ENCODE measurements around the gene MMP2.
A peak's percentile ranks its signal among the peaks of the same experiment; 100 is the strongest.

MMP2 gene

DNA sequence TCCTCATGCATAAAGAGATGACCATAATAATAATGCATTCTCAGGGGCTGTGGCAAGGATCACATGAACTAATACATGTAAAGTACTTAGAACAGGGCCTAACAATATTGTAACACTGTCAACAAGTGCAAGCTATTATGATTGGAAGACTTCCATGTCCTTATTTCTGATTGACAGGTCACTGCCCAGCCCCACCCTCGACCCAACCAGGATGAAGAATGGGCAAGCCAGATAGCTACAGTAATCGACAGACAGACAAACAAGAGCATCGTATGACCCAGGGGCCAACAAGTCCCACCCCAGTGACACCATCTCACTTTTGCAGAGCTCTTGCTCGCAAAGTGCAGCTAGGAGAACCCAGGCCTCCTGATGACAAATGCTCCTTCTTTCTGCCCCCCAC is 14.6 kb upstream of the MMP2 start:
- Histone ChIP-seq H3K36me3 (ENCODE audit: insufficient read depth) (no peaks in the 10 kb centered on the region), H3K4me2 (no peak overlapping the region), H2AFZ (ENCODE audit: low read depth) (no peak overlapping the region), H3K9ac (no peak overlapping the region), H3K79me2 (ENCODE audit: insufficient read depth, low read depth) (no peaks in the 10 kb centered on the region), H3K4me3 (IDR thresholded peaks at IDR 0.05; ENCODE audit: insufficient read depth, low read depth, low read length) (no peak overlapping the region), H3K27me3 (ENCODE audit: insufficient read depth, low read depth) (no peaks in the 10 kb centered on the region), H3K27ac (no peak overlapping the region), H4K20me1 (ENCODE audit: insufficient read depth) (no peaks in the 10 kb centered on the region), H3K4me1 (ENCODE audit: low read depth, poor library complexity, severe bottlenecking) (no peaks in the 10 kb centered on the region)
- TF ChIP-seq, protein P1, sequence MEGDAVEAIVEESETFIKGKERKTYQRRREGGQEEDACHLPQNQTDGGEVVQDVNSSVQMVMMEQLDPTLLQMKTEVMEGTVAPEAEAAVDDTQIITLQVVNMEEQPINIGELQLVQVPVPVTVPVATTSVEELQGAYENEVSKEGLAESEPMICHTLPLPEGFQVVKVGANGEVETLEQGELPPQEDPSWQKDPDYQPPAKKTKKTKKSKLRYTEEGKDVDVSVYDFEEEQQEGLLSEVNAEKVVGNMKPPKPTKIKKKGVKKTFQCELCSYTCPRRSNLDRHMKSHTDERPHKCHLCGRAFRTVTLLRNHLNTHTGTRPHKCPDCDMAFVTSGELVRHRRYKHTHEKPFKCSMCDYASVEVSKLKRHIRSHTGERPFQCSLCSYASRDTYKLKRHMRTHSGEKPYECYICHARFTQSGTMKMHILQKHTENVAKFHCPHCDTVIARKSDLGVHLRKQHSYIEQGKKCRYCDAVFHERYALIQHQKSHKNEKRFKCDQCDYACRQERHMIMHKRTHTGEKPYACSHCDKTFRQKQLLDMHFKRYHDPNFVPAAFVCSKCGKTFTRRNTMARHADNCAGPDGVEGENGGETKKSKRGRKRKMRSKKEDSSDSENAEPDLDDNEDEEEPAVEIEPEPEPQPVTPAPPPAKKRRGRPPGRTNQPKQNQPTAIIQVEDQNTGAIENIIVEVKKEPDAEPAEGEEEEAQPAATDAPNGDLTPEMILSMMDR (conservative IDR thresholded peaks at IDR 0.05; ENCODE audit: low read depth, low read length): no peak

DNA sequence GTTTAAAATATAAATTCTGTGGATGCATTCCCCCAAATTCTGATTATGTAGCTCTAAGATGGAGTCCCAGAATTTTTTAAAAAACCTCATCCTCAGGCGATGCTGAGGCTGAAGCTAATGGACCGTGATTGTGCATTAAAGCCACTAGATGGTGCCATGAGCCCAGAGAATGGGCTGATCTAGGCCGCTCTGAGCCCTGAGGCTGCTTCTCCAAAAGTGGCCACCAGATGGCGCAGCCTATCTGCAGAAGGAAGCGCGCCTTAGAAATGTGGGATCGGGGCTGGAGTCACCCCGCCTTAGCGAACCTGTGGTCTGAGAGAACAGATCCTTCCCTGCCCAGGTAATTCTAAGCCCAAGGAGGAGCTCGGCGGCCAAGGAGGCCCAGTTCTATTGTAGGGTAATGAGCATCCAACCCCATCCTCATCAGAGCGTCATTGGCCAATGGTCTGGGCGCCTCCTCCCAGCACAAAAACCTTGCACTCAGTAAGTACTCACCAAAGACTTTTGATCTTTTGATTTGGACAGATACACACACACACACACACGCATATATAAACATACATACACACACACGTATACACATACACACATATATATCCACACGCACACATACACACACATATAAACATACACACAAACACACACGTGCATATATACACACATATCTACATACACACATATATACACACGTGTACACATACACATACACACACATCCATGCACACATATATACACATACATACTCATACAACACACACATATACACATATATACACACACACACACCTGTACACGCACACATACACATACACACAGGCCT is 13.7 kb upstream of the MMP2 start:
- Histone ChIP-seq H2AFZ (ENCODE audit: low read depth) (peak overlapping the region; percentile 38; the same call in 1 of the 2 replicates), H3K79me2 (ENCODE audit: insufficient read depth, low read depth) (no peaks in the 10 kb centered on the region), H4K20me1 (ENCODE audit: insufficient read depth) (no peaks in the 10 kb centered on the region), H3K4me1 (ENCODE audit: low read depth, poor library complexity, severe bottlenecking) (no peaks in the 10 kb centered on the region), H3K4me2 (no peak overlapping the region), H3K27ac (no peak overlapping the region), H3K36me3 (ENCODE audit: insufficient read depth) (no peaks in the 10 kb centered on the region), H3K9ac (no peak overlapping the region), H3K27me3 (ENCODE audit: insufficient read depth, low read depth) (no peaks in the 10 kb centered on the region), H3K4me3 (IDR thresholded peaks at IDR 0.05; ENCODE audit: insufficient read depth, low read depth, low read length) (no peak overlapping the region)
- TF ChIP-seq, protein P1 (conservative IDR thresholded peaks at IDR 0.05; ENCODE audit: low read depth, low read length): peak; percentile 97

DNA sequence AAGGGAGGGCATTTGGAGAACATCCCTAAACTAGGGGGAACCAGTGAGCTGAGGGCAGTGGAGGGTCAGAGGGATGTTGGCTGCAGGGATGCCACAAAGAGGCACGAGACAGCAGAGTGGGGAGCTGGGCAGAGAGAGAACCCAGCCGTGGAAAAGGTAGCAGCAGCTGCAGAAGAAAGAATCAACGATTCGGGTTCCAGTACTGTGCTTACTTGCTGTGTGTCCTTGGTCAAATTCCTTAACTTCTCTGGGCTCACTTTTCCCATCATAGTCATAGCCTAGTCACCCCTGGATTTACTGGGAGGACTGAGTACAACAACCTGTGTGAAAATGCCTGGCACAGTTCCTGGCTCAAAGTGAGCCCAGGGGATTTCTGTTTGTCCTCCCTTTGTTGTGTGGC is 12.8 kb upstream of the MMP2 start:
- Histone ChIP-seq H3K4me2 (no peak overlapping the region), H3K9ac (no peak overlapping the region), H3K4me3 (IDR thresholded peaks at IDR 0.05; ENCODE audit: insufficient read depth, low read depth, low read length) (no peak overlapping the region), H3K27ac (no peak overlapping the region), H3K4me1 (ENCODE audit: low read depth, poor library complexity, severe bottlenecking) (no peaks in the 10 kb centered on the region), H3K79me2 (ENCODE audit: insufficient read depth, low read depth) (no peaks in the 10 kb centered on the region), H3K36me3 (ENCODE audit: insufficient read depth) (no peaks in the 10 kb centered on the region), H4K20me1 (ENCODE audit: insufficient read depth) (no peaks in the 10 kb centered on the region), H3K27me3 (ENCODE audit: insufficient read depth, low read depth) (no peaks in the 10 kb centered on the region), H2AFZ (ENCODE audit: low read depth) (no peak overlapping the region)
- TF ChIP-seq, protein P1 (conservative IDR thresholded peaks at IDR 0.05; ENCODE audit: low read depth, low read length): no peak

DNA sequence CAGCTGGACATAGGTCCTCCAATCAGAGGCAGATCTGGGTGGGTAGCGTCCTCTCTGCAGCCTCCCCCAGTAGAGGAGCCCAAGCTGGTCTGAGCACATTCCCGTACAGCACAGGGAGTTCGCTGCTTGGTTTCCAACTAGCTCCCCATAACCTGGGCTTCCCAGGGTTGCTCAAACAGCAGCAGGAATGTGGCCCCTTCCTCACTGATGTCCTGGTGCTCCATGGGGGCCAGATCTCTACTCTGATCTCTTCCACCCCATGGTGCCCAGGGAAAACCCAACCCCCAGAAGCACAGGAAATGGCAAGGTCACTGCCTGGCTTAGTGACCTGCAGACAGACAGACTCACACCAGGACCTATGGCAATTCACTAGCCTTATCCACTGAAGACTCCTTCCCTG is 11.1 kb upstream of the MMP2 start:
- no peak overlapping the region for H3K4me2 ChIP-seq
- H3K4me3 ChIP-seq (IDR thresholded peaks at IDR 0.05; ENCODE audit: insufficient read depth, low read depth, low read length): no peak overlapping the region
- H4K20me1 ChIP-seq (ENCODE audit: insufficient read depth): no peaks in the 10 kb centered on the region
- TF ChIP-seq, protein P1 (conservative IDR thresholded peaks at IDR 0.05; ENCODE audit: low read depth, low read length): no peak
- no peaks in the 10 kb centered on the region for H3K36me3 ChIP-seq (ENCODE audit: insufficient read depth)
- no peak overlapping the region for H3K27ac ChIP-seq
- H3K4me1 ChIP-seq (ENCODE audit: low read depth, poor library complexity, severe bottlenecking): no peaks in the 10 kb centered on the region
- no peaks in the 10 kb centered on the region for H3K27me3 ChIP-seq (ENCODE audit: insufficient read depth, low read depth)
- H2AFZ ChIP-seq (ENCODE audit: low read depth): no peak overlapping the region
- H3K9ac ChIP-seq: no peak overlapping the region
- H3K79me2 ChIP-seq (ENCODE audit: insufficient read depth, low read depth): no peaks in the 10 kb centered on the region
